SKM-1 (cell line): ENCODE results near the gene NLGN4Y.
A peak's percentile ranks its signal among the peaks of the same experiment; 100 is the strongest.
"Not testable (repeated sequence)": the region's sequence is repeated elsewhere in the genome, so short reads cannot be mapped to it uniquely, and the experiment has no call there.

ENCODE experiments used
- DNase-seq: peaks from one replicate; lab custom pipeline; 2025; ENCODE audit not compliant: unreplicated experiment; lab: John Stamatoyannopoulos, UW

NLGN4Y gene

GRCh38 chrY:14834103-14835060 lies 310.1 kb downstream of the NLGN4Y start:
- DNase-seq = no peak

- no peak for DNase-seq
Measured at GRCh38 chrY:14837466-14837865, 313.1 kb downstream of the NLGN4Y start.

- no peak for DNase-seq
Measured at GRCh38 chrY:14850734-14851133, 326.4 kb downstream of the NLGN4Y start.

GRCh38 chrY:14860448-14860847 lies 336.1 kb downstream of the NLGN4Y start:
- DNase-seq = no peak

- not testable (repeated sequence) for DNase-seq
Measured at GRCh38 chrY:14861033-14861432, 336.7 kb downstream of the NLGN4Y start.

GRCh38 chrY:14871971-14872370 lies 347.6 kb downstream of the NLGN4Y start:
- DNase-seq = peak; percentile 71
